HG03060 (cell line): ENCODE data around the gene CLEC18A.
"Not testable (repeated sequence)": the region's sequence is repeated elsewhere in the genome, so short reads cannot be mapped to it uniquely, and the experiment has no call there.

Experiments used
- ATAC-seq: cut with Tn5 transposase; IDR thresholded peaks from one replicate; pipeline ENCODE4 v1.9.1; 2021; ENCODE audit warnings: low read depth, moderate number of reproducible peaks; ENCODE audit not compliant: unreplicated experiment

The CLEC18A gene

GRCh38 chr16:69951017-69951671 lies at the start of gene CLEC18A:
TSS of gene CLEC18A (plus strand) at chr16:69951334. CDS start at chr16:69951367, 33 bp downstream.
- ATAC-seq = not testable (repeated sequence)

GRCh38 chr16:69903865-69904415 lies 47.2 kb upstream of the CLEC18A start:
- ATAC-seq = no peak

GRCh38 chr16:69904495-69905170 lies 46.5 kb upstream of the CLEC18A start:
- no peak for ATAC-seq

- ATAC-seq = no peak
Observed at GRCh38 chr16:69905171-69905555, 46.0 kb upstream of the CLEC18A start.

- no peak for ATAC-seq
Observed at GRCh38 chr16:69906838-69907401, 44.2 kb upstream of the CLEC18A start.

GRCh38 chr16:69909043-69909442 lies 42.1 kb upstream of the CLEC18A start:
- no peak for ATAC-seq

- ATAC-seq = no peak
Observed at GRCh38 chr16:69909760-69910159, 41.4 kb upstream of the CLEC18A start.

- no peak for ATAC-seq
Observed at GRCh38 chr16:69910964-69911363, 40.2 kb upstream of the CLEC18A start.

- no peak for ATAC-seq
Observed at GRCh38 chr16:69916462-69916861, 34.7 kb upstream of the CLEC18A start.

- no peak for ATAC-seq
Observed at GRCh38 chr16:69917311-69917710, 33.8 kb upstream of the CLEC18A start.

- no peak for ATAC-seq
Observed at GRCh38 chr16:69917739-69918138, 33.4 kb upstream of the CLEC18A start.

- no peak for ATAC-seq
Observed at GRCh38 chr16:69918241-69918640, 32.9 kb upstream of the CLEC18A start.

GRCh38 chr16:69921127-69921526 lies 30.0 kb upstream of the CLEC18A start:
- no peak for ATAC-seq

GRCh38 chr16:69922200-69922599 lies 28.9 kb upstream of the CLEC18A start:
- no peak for ATAC-seq

- no peak for ATAC-seq
Observed at GRCh38 chr16:69924041-69924775, 26.9 kb upstream of the CLEC18A start.

GRCh38 chr16:69924777-69925191 lies 26.4 kb upstream of the CLEC18A start:
- no peak for ATAC-seq

- no peak for ATAC-seq
Observed at GRCh38 chr16:69925311-69925710, 25.8 kb upstream of the CLEC18A start.

GRCh38 chr16:69926241-69926640 lies 24.9 kb upstream of the CLEC18A start:
- no peak for ATAC-seq

GRCh38 chr16:69927056-69927757 lies 23.9 kb upstream of the CLEC18A start:
- ATAC-seq = no peak

- ATAC-seq = no peak
Observed at GRCh38 chr16:69928856-69929400, 22.2 kb upstream of the CLEC18A start.
